Measurements from ENCODE around the gene CBLN3. TPM values are rescaled to one million over a fixed set of nuclear protein-coding genes. Genes with fewer than 3 reads are reported as not detected.

Gene CBLN3
- total RNA-seq, 1 experiment from 2014 or later = 1.0 TPM

- TF ChIP-seq REST (IDR thresholded peaks at IDR 0.05; ENCODE audit: insufficient read depth in 1 of 2, low read depth in 2 of 2, low read length in 1 of 2) (no peak), POLR2AphosphoS5 (IDR thresholded peaks at IDR 0.05; ENCODE audit: low read depth, low read length) (no peak)
- H3K27me3 ChIP-seq (ENCODE audit: control insufficient read depth, insufficient read depth, low read length) = no peaks in the 10 kb centered on the region
- no peak for DNase-seq (ENCODE audit: low read depth, low spot score)
- peaks cover 8% of the 10 kb centered on the region for H3K4me1 ChIP-seq (ENCODE audit: control insufficient read depth, insufficient read depth, low read length)
- ChIA-PET POLR2A (no interaction called here), CTCF (no interaction called here)
- peaks cover 6% of the 10 kb centered on the region for H3K36me3 ChIP-seq (ENCODE audit: control insufficient read depth, insufficient read depth, low read length)
- peak overlapping the region; percentile 85 for H3K27ac ChIP-seq (ENCODE audit: low read length)
- in situ Hi-C loops (cut with HindIII; ENCODE audit: low pct_unique_long_range_greater_than_20kb, low sequenced_read_pairs) = no loop called here
- no TSS peak for BruUV-seq (replicated peaks)
- ATAC-seq = no peak
- no peak overlapping the region; a peak in 1 of 4 replicates for H3K4me3 ChIP-seq (ENCODE audit: low read depth in 2 of 2, low read length in 2 of 2)
- no peaks in the 10 kb centered on the region for H3K9me3 ChIP-seq (ENCODE audit: control insufficient read depth, insufficient read depth, low read depth, low read length)
- intact Hi-C loops (cut with micrococcal nuclease; ENCODE audit: unreplicated experiment) = no loop called here
Measured at GRCh38 chr14:24428628-24429394, 657 bp downstream of the CBLN3 start.

GRCh38 chr14:24427537-24428508 is 1.6 kb downstream of the CBLN3 start:
- no peak overlapping the region for H3K27ac ChIP-seq (ENCODE audit: low read length)
- no peaks in the 10 kb centered on the region for H3K27me3 ChIP-seq (ENCODE audit: control insufficient read depth, insufficient read depth, low read length)
- peaks cover 6% of the 10 kb centered on the region; the same call in 1 of the 2 replicates for H3K36me3 ChIP-seq (ENCODE audit: control insufficient read depth, insufficient read depth, low read length)
- TF ChIP-seq SIN3A (IDR thresholded peaks at IDR 0.05; ENCODE audit: borderline replicate concordance, insufficient read depth, low read depth, low read length) (no peak), REST (IDR thresholded peaks at IDR 0.05; ENCODE audit: insufficient read depth in 1 of 2, low read depth in 2 of 2, low read length in 1 of 2) (no peak), TCF7L2 (IDR thresholded peaks at IDR 0.05; ENCODE audit: low read depth, low read length) (no peak), POLR2AphosphoS5 (IDR thresholded peaks at IDR 0.05; ENCODE audit: low read depth, low read length) (no peak), CTCF (IDR thresholded peaks at IDR 0.05) (no peak)
- in situ Hi-C loops (cut with HindIII; ENCODE audit: low pct_unique_long_range_greater_than_20kb, low sequenced_read_pairs) (no loop called here), intact Hi-C loops (cut with micrococcal nuclease; ENCODE audit: unreplicated experiment) (no loop called here)
- BruUV-seq (replicated peaks) = no TSS peak
- CTCF ChIA-PET = no interaction called here
- H3K9me3 ChIP-seq (ENCODE audit: control insufficient read depth, insufficient read depth, low read depth, low read length) = no peaks in the 10 kb centered on the region
- no peak overlapping the region for H3K4me3 ChIP-seq (ENCODE audit: low read depth in 2 of 2, low read length in 2 of 2)
- POLR2A ChIA-PET = no interaction called here
- peaks cover 8% of the 10 kb centered on the region for H3K4me1 ChIP-seq (ENCODE audit: control insufficient read depth, insufficient read depth, low read length)
- DNase-seq (ENCODE audit: low read depth, low spot score) (no peak), ATAC-seq (no peak)

Measured in Panc1 (cell line).